ENCODE measurements around the gene AKAP9.
"Not testable (repeated sequence)": the region's sequence is repeated elsewhere in the genome, so short reads cannot be mapped to it uniquely, and the experiment has no call there.

The AKAP9 gene

DNA sequence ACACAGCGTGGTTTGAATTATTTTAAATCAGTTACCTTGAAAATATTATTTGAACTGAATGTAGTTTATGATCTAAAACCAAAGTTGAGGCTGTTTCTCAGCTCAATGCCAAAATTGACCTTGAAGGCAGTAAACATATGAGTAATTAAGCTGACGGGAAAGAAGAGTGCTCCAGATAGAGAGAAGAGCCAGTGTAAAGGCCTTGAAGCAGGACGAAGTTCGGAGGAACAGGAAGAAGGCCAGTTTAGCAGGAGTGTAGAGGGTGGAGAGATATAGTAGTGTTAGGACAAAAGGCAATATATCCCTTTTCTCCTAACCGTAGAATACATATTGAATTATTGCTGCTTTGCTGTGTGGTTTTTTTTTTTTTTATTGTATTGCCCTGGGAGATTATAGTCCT lies 130.4 kb downstream of the AKAP9 start:
- DNase-seq: no peak

DNA sequence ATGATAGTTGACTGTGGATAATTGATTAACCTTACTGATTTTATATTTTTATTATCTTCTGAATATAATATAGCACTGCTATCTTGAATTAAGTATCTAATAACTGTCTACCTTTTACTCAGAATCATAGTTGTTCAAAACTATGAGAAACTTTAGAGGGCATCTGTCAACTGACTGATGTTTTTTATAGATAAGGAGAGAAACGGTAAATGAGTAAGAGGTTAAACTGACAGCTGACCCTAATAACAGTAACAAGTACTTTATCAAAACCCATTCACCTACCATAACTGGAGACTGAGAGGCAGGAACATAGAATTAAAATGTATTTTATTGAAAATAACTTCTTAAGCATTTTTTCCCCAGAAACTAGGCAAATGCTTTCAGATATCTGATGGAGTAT lies 131.5 kb downstream of the AKAP9 start:
- DNase-seq: no peak

DNA sequence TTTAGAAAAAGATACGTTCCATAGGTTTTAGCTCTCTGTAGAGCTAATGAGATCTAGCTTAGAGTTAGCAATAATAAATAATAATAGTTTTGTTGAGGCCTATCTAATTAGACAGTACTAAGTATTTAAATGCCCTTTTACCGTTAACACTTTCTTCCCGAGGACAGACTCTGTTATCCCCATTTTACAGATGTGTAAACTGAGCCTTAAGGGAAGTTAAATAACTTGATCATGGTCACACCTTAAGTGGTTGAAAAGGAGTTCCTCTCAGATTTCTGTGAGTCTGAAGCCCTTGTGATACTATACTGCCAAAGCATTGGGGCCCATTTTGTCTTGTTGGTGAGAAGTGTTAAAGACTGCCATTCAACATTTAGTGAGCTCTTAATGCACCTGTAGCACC lies 132.0 kb downstream of the AKAP9 start:
- DNase-seq: no peak

DNA sequence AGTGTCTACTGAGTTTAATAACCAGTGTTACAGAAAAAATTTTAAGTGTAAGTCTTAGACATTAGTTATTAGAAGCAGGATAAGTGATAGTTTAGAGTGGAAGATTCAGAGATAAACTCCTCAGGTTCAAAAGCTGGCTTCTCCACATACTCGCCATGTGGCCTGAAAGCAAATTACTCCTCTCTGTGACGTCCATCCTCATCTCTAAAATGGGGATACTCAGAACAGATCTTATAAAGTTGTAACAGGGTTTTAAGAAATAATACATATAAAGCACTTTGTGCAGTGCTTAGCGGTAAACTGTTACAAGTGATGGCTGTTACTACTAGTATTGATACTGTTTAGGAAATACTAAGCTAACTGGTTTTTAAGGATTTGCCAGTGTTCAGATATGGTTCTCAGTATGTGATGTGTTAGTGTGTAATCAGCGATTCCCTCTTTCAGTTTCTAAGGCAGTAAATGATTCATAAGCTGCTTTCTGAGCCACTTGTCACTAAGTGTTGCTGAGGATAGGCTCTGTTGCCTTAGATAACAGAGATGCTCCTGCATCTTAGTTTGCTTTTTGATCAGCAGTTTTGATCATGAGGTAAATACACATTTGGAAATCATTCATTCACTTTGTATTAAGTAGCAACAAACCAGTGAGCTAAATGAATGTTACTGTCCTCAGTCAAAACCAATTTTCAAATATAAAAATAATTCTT lies 134.9 kb downstream of the AKAP9 start:
- no peak for DNase-seq

DNA sequence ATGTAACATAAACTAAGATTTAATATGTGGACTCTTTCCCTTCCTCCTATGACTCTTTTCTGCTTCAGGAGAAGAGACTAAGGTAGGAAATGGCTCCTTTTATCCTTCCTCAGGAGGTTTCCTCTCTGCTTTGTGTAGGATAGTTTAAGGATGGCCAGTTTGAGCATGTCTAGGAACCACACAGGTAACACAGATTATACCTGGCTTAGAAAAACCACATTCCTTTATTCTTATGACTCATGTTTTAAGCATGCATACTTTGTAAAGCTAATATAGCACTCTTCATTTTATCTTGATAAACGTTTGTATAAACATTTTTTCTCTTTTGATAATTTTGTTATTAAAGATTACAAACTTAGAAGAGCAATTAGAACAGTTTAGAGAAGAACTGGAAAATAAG lies 135.8 kb downstream of the AKAP9 start:
- DNase-seq: no peak

DNA sequence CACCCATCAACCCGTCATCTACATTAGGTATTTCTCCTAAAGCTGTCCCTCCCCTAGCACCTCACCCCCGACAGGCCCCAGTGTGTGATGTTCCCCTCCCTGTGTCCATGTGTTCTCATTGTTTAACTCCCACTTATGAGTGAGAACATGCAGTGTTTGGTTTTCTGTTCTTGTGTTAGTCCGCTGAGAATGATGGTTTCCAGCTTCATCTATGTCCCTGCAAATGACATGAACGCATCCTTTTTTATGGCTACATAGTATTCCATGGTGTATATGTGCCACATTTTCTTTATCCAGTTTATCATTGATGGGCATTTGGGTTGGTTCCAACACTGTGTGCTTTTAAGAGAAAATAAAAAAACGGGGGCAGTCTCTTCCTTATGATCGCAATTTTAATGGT lies 143.3 kb downstream of the AKAP9 start:
- not testable (repeated sequence) for DNase-seq

DNA sequence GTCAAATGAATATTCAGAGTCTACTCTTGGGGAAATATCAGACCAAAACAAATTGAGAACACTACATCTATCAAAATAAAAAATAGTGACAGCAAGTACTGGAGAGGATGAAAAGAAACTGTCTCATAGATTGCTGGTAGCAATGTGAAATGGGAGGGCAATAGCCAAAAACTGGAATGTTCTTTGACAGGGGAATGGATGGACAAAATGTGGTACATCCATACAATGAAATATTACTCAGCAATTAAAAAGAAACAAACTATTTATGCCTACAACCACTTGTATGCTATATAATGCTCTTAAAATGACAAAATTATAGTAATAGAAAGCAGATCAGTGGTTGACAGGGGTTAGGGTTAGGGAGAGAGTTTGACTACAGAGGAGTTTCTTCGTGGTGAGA lies 147.6 kb downstream of the AKAP9 start:
- DNase-seq: no peak

DNA sequence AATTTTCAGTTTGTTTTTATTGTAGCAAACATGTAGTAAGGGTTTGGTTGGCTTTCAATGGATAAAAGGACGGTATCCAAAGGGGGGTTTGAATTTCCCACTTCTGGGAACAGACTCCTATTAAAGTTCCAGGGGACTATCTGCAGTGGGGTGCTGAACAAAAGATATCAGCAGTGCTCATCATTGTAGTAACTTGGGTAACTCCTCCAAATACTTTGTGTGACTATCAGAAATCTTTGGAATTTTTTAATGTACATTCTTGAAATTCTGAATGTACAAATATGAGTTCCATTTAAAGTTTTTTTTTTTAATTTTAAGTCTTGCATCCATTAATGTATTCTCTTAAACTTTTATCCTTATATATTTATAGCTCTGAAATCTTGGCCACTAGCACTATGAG lies 151.5 kb downstream of the AKAP9 start:
- no peak for DNase-seq

DNA sequence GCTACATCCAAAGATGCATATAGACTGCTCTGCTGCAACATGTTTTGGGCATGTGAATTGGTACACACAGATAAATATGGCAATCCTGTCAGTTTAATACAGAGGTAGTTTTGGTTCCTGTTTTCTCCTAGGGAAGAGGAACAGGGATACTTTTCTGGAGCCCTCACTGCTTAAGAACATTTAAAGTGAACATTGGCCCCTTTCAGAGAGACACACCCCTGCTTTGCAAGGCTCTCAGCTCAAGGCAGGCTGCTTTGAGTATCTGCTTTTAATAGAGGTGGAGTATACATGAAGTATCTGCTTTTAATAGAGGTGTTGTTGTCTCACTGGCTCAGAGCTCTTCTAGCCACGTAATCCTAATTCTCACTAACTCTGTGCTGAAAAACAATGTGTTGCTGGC lies 154.7 kb downstream of the AKAP9 start:
- DNase-seq: no peak

DNA sequence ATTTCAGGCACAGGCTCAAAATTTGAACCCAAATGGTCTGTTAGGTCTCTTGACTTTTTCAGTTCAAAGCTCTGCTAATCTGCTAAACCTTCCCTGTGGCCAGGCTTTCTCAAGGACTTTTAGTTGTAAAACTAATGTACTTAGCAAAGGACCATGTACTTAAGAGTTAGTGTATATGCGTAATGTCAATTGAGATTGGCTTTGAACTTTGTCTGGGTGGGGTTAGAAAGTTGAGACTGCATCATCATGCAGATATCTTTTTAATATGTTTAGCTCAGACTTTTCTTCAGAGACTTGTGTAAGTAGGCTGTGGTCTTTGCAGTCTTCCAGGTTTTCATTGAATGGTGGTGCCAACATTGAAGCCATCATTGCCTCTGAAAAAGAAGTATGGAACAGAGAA lies 159.9 kb downstream of the AKAP9 start:
- no peak for DNase-seq

DNA sequence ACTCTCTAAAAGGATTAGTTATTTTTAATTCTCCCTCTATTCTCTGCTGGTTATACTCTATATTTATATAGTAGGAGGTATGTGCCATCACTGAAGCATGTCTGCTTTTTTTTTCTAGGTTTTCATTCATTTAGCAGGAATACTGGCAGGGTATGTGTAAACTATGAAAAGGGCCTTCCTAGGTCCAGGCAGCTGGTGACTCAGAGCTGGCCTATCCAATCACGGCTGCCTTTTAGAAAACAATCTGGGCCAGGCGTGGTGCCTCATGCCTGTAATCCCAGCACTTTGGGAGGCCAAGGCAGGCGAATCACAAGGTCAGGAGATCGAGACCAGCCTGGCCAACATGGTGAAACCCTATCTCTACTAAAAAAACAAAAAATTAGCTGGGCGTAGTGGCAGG lies 162.2 kb downstream of the AKAP9 start:
- not testable (repeated sequence) for DNase-seq

DNA sequence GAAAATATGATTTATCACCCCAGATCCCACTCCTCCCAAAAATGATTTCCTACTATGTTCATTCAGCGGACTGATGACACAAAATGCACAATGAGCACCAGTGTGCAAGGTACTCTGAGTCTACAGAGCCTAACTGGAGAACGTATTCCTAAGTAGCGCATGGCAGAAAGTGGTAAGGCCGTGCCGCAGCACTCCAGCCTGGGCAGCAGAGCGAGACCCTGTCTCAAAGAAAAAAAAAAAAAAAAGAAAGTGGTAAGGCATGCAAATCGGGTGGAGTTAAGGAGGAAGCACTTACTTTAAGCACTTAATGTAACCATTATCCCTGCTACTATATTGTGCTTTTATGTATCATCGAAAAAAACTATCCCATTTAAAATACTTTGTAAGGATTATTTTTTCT lies 168.2 kb downstream of the AKAP9 start:
- no peak for DNase-seq

DNA sequence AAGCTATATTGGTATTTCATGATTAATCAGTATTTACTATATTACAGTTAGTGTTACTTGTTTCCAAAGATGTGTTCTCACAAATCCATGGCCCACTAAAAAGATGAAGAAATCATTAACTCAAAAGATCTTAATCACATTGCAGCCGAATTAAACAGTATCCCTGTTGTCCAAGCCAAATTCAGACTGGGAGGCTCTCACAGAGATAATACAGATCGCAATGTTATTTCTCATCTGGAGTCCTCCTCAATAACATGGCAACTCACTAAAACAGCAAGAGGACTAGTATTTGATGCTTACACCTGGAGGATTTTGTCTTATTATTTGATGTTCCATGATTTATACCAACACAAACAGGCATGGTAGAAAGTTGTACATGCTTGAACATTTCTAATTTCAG lies 170.2 kb downstream of the AKAP9 start:
- no peak for DNase-seq

DNA sequence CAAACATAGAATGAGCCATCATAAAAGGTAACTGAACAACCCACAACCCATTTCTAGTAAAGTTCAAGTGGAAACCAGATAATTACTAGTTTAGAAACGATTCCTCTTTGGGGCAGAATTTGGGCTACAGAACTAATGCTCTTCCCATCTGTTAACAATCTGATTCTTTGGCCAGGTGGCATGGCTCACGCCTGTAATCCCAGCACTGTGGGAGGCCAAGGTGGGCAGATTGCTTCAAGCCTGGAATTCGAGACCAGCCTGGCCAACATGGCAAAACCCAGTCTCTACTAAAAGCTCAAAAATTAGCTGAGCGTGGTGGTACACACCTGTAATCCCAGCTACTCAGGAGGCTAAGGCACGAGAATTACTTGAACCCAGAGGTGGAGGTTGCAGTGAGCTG lies 175.2 kb downstream of the AKAP9 start:
- no peak for DNase-seq

DNA sequence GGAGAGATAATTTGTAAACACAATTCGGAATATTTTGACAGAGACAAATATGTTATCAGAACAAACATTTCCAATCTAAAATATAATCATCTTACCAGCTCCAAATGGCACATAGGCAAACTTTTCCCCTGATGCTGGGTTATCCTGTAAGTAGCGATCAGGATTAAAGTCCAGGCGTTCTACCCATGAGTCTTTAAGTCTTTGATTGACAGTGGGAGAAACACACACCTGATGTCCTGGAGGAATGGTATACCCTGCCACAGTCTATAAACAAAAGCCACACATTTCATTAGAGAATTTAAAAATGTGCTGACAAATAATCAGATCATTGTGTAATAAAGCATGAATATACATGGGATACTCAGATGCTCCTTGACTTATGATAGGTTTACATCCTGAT lies 176.3 kb downstream of the AKAP9 start:
- DNase-seq: peak; percentile 69

DNA sequence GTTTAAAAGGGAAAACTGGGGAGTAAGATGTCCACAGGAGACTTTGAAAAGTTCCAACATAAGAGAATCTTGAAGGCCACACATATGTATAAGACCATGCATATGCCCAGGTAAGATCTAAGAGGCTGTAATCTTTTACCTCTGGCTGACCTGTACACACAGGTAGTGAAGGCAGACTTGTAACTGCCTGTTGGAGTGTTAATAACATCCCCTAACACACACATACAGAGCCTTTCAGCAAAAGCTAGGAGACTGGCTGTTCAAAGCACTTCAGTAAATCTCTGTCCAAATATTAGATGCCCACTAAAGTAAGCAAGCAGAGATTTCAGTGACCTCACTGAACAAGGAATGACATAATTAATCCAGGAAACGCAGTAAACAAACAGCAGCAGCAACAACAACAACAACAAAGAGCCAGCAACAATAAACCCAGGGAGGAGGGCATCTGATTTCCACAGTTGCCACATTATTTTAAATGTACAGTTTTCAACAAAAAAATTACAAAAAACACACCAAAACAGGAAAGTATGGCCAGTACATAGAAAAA lies 178.6 kb downstream of the AKAP9 start:
- DNase-seq: no peak

DNA sequence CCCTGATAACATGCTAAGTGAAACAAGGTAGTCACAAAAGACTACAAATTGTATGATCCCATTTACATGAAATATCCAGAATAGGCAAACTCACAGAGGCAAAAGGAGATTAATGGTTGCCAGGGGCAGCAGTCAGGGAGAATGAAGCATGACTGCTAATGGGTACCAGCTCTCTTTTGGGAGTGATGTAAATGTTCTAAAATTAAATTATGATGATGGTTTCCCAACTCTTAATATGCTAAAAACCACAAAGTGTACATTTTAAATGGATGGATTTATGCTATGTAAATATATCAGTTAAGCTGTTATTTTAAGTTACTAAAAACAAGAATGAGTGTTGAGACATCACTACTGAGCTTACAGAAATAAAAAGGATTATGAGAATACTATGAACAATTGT lies 181.0 kb downstream of the AKAP9 start:
- DNase-seq: no peak

DNA sequence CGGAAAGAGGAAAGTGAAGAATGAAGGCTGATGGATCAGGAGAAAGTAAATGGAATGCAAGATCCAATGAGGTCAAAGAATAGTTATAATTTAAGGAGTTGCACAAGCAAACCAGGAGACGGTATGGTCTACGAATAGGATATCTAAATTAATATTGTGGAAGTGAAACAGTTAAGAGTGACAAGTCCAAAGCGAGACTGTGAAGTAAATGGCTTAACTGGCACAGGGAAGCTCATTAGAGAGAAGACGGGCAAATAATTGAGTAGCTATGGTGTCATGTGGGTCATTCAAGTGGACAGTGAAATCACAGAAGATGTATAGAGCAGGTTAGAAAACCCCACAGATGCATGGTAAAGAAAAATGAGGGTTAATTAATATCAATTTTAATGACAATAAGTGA lies 190.4 kb downstream of the AKAP9 start:
- DNase-seq: no peak

DNA sequence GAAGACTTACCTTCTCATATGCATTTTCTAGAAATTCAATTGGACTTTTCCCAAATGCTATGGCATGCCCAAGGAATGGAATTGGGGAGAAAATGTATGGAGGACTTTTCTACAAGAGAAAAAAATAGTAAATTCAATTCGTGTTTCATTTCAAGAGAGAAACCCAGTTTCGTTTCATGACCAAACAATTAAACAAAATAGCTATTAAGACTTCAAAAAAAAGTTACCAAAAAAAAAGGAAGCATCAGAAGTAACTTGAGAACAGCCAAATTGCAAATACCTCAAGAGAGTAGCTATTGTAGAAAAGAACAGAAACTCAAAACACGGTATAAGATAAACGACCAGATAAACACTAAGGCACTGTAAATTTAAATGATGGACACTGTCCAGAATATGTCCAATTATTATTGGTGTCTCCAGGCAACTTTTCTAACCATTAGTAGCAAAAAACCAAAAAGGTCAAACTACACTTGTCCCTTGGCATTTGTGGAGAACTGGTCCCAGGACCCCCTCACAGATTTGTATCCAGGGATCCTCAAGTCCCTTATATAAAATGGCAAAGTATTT lies 191.2 kb downstream of the AKAP9 start:
- no peak for DNase-seq

DNA sequence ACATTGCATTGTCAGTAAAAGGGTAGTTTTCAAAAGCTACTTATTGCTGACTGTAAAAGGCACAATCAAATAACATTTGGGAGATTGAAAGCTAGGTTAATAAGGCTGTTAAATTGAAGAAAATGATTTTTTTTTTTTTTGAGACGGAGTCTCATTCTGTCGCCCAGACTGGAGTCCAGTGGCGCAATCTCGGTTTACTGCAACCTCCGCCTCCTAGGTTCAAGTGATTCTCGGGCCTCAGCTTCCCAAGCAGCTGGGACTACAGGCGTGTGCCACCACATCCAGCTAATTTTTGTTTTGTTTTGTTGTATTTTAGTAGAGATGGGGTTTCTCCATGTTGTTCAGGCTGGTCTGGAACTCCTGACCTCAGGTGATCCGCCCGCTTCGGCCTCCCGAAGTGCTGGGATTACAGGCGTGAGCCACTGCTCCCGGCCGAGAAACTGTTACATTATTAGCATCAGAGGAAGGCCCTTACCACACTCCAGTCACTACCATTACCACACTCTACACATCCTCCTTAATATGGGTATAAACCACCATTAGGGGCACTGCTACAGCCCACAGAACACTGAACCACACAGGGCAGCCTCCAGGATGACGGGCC lies 192.6 kb downstream of the AKAP9 start:
- DNase-seq: no peak

DNA sequence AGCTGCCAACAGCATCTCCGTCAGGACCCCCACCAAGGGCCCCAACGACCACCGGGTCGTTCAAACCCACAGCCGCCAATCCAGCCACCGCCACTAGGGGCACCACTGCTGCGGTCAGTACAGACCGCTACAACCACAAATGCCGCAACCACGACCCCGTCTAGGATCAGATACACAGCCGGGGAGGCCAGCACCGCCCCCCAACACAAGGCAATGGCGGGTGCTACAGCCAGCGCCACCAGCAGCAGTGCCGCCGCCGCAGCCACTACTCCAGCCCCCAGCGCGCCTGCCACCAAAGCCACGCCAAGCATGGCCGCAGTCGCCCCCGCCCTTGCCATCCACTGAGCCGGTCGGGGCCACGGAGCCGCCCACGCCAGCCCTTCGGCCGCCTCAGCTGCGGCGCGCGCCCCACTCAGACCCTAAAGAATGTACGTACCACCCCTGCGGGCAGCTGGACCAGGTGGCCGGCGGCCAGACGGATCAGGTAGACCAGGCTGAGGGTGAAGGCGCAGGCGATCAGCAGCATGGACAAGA lies 193.1 kb downstream of the AKAP9 start:
- DNase-seq: peak; percentile 91

DNA sequence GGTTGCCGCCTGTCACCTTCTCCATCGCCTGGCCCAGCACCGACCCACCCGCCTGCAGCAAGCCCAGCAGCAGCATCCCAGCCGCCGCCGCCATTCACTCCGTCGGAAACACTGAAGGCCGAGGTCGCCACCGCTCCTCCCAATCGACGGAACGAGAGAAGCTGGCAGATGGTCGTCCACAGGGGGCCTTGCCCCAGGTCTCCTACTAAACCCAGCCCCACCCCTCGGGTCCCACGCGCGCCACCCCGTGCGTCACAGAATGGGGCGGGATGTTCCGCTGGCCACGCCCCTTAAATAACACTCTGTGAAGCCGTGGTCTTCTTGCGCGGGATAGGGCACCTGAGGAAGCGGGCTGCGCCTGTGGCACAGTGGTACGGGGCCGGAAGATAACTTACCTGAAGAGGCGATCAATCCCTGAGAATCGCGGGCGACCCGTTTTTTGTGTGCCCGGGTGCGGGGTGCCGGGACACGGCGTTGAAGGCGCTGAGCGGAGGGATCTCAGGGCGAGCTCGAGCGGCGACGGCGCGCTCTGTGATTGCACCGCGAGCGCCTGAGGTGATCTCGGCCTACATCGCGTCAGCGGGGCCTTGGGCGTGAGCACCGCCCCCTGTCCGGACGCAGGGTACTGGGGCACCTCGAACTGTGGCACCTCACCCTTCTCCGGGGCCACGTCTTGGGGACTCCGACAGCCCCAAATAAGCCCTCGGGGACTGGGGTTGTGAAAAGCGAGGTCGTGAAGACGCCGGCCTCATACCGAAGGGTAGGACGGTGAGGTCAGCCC lies 193.8 kb downstream of the AKAP9 start, which contains the start of gene CYP51A1:
CYP51A1 (minus strand) TSS at position 207 of the 781 bp plus-strand sequence; CDS start at position 94, 113 bp downstream.
- peak; percentile 97 for DNase-seq

Data from NCI-H82 (cell line).